GM15510 (cell line): Measurements from ENCODE around the gene ZNF701.

Experiments
- POLR2A ChIP-seq: IDR thresholded peaks from 3 replicates; pipeline ENCODE4 v1.6.1; 2011; ENCODE audit warnings: borderline replicate concordance; ENCODE audit not compliant: insufficient read length; ENCODE audit errors: extremely low read depth

ZNF701 gene

DNA sequence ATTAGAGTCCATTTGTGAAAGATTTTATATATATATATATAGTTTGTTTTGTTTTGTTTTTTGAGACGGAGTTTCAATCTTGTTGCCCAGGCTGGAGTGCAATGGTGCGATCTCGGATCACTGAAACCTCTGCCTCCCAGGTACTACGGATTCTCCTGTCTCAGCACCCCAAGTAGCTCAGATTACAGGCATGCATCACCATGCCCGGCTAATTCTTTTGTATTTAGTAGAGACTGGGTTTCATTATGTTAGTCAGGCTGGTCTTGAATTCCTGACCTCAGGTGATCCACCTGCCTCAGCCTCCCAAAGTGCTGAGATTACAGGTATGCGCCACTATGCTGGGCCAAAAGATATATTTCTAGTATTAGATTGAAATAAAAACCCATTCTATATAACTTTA is 4.0 kb upstream of the ZNF701 start:
- no peak for TF ChIP-seq POLR2A

DNA sequence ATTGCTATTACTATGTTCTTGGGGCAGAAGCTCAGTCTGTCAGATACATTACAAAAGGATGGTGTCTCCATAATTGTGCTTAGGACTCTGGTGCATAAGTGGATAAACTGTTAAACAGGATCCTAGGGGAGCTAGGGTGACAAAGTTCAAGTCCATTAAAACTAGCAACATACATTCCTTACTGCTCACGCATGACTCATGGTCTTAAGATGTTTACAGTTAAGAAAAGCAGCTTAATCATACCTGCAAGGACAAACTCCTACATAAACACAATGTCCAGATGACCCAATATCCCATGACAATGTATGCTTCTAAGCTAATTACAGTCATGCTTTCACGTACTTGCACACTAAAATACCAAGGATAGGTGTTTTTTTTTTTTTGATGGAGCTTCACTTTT is 3.5 kb upstream of the ZNF701 start:
- TF ChIP-seq POLR2A = no peak

DNA sequence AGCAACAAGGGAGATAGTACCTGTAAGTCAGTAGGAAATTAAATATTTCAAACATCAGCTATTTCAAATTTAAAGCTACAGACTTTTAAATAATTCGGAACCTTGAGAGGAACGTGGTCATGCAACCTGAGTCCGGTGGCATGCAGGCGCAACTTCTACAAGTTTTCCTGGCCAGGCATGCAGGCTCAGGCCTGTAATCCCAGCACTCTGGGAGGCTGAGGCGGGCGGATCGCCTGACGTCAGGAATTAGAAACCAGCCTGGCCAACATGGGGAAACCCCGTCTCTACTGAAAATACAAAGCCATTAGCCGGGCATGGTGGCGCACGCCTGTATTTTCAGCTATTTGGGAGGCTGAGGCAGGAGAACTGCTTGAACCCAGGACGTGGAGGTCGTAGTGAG is 2.2 kb upstream of the ZNF701 start:
- TF ChIP-seq POLR2A = no peak

DNA sequence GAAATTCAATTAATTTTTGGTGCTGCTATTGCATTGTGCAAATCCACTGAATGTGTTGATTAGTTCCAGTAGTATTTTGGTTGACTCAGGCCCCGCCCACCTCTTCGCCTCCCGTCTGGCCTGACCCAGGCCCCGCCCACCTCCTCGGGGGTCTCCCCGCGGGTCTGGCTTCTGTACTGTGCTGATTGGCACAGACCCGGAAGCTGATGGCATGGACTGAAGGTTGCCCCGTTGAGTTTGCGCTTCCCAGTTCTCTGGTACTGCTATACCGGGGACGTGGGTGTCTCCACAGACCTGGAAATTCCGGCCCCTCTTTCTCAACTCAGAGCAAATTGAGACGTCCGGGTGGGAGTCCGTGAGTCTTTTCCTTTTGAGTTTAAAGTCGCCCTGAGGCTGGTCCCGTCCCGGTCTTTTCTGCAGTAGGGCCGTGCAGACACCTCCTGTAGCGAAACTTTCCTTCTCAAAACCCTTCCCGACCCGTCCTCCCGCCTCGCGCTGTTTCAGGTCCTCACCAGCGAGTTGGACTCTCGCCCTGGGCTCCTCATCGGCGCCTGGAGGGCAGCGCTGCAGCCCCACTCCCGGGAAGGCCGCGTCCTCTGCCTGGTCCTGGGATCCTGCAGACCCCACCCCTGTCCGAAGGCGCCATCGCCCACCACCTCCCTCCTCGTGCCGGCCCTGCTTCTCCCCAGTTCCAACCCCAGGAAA is 14.8 kb downstream of the ZNF701 start:
- TF ChIP-seq POLR2A = no peak

DNA sequence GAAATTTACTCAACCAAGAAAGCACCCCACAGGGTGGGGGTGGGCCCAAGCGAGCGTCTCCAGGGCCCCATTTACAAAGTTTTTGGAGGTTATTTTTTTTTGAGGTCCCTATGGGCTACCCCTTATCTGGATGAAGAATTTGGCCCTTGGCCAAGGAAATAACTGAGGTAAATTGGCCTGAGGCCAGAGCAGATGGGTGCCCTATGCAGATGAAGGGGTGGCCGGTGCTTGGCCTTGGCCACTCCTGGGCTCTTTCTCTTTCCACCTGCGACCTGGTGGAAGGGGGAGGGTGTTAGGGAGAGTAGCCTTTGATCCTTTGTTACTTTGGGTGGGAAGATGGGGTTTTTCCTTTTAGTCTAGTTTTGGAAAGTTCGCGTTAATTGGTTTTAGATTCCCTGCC is 15.5 kb downstream of the ZNF701 start:
- no peak for TF ChIP-seq POLR2A

DNA sequence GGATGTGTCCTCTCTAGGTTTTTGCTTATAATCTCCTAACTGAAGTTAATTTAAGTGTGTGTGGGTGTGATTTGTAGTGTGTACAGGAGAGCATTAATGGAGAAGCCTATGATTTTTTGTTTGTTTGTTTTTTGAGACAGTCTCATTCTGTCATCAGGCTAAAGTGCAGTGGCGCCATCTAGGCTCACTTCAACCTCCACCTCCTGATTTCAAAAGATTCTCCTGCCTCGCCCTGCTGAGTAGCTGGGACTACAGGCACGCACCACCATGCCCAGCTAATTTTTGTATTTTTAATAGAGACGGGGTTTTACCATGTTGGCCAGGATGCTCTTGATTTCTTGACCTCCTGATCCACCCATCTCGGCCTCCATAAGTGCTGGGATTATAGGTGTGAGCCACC is 20.6 kb downstream of the ZNF701 start:
- TF ChIP-seq POLR2A = no peak

DNA sequence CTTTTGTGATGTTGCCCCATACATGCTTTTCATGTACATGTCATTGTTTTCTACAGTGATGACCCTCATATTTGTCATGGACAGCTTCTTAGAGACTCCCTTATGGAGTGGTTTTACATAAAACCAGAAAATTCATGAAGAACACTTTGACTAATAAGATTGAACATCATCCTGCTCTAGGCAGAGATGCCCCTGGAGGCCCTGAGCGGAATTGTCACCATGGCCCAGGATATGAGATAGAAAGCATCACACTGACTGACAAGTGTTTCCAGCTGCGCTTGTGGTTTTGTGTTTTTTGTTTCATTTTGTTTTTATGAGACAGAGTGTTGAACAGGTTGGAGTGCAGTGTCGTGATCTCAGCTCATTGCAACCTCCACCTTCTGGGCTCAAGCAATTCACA is 22.2 kb downstream of the ZNF701 start:
- TF ChIP-seq POLR2A = no peak

DNA sequence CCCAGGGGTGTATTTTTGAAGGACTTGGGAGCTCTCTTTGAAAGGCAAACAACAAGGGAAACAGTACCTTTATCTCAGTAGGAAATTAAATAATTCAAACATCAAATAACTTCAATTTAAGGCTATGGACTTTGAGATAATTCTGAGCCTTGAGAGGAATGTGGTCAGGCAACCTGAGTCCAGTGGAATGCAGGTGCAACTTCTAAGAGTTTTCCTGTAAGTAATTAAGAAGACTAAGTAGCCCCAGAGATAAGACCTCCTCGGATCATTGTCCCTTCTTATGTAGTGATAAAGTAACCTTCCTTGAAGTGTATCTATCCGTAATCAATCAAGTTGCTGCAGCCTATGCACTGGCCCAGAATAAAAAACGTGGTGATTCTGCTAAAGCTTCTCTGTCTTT is 29.2 kb downstream of the ZNF701 start:
- TF ChIP-seq POLR2A = no peak

DNA sequence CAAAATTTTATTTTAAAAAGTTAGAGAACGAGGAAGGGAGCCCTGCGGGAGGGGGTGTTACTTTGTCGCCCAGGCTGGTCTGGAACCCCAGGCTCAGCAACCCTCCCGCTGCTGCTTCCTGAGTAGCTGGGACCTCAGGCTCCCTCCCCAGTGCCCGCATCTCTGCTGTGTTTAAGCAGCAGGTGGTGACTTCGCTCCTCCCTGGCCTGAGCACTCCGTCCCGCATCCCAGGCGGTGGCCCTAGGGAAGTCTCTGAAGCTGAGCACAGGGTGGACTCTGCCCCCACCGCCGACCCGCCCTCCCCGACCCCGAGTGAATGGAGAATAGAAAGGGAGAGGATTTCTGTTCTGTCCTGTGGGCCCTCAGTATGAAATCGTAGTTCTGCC is 30.5 kb downstream of the ZNF701 start:
- no peak for TF ChIP-seq POLR2A

DNA sequence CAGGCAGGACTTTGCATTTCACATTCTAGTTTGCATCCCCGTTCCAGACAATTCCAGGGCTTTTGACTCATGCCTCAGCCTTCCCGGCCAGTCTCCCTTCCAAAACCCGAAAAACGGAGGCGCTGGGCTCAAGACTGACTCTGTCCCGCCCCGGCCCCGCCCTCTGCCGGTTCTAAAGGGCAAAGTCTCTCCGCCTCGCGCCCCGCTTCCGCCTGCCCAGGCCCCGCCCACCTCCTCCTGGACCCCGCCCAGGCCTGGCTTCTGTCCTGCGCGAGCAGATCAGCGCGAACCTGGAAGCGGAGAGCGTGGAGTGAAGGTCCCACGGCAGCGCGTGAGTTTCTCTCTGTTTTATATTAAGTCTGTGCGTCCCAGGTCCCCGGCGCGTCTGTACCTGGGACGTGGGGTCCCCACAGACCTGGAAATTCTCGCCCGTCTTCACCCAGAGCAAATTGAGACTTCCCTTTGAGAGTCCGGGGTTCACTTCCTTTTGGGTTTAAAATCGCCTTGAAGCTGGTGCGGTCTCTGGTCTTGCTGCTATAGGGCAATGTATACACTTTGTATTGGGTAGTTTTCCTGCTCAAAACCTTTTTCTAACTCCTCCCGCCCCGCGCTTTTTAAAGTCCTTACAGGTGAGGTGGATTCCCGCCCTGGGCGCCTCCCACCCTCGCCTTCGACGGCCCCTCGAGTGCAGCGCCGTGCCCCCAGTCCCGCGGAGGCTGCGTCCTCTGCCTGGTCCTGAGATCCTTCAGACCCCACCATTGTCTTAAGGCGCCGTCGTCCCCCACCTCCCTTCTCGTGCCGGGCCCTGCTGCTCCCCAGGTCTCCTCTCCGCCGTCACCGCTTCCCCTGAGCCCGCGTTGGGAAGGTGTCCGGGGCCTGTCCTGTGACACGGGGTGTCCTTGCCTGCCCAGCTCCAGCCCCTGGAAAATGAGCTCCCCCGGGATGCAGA is 31.2 kb downstream of the ZNF701 start:
- peak; percentile 74 for TF ChIP-seq POLR2A

DNA sequence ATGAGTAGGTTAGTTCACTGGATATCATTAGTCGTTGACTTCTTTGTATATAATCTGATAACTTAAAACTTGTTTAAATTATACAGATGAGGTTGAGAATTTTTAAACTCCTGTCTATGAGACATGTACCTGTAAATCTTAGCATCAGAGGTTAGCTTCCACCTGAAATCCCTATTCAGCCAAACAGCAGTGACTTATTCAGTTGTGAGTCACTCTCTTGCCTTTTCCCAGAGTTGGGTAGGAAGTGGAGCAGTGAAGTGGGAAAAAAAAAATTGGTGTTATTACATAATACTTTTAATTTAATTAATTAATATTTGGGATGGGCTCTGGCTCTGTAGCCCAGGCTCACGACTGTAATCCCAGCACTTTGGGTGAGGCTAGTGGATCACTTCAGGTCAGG is 32.9 kb downstream of the ZNF701 start:
- no peak for TF ChIP-seq POLR2A

DNA sequence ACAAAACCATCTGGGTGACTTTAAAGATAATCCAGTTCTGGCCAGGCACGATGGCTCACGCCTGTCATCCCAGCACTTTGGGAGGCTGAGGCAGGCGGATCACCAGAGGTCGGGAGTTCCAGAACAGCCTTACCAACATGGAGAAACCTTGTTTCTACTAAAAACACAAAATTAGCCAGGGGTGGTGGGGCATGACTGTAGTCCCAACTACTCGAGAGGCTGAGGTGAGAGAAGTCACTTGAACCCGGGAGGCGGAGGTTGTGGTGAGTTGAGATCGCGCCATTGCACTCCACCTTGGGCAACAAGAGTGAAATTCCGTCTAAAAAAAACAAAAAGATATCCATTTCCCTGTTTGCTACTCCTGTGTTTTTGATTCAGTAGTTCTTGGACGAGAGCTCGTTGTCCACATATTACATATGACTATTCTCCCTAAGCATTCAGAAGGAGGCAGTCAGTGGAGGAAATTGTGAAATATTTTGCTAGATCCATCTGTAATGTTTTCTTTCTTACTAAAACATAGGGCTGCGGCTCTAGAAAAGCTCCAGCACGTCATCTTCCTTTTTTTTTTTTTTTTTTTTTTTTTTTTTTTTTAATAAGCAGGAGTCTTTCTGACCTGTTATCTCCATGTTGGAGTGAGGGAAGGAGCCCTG is 33.6 kb downstream of the ZNF701 start:
- no peak for TF ChIP-seq POLR2A

DNA sequence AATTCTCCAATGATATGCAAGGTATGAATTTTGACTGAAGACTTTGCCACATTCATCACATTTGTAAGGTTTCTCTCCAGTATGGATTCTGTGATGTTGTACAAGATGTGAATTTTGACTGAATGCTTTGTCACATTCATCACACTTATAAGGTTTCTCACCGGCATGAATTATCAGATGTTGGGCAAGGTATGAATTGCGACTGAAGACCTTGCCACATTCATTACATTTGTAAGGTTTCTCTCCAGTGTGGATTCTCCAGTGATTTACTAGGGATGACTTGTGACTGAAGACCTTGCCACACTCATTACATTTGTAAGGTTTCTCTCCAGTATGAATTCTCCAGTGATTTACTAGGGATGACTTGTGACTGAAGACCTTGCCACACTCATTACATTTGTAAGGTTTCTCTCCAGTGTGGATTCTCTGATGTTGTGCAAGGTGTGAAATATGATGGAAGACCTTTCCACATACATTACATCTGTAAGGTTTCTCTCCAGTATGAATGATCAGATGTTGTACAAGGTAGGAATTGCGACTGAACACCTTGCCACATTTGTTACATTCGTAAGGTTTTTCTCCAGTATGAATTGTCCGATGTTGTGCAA is 43.3 kb downstream of the ZNF701 start:
- no peak for TF ChIP-seq POLR2A

DNA sequence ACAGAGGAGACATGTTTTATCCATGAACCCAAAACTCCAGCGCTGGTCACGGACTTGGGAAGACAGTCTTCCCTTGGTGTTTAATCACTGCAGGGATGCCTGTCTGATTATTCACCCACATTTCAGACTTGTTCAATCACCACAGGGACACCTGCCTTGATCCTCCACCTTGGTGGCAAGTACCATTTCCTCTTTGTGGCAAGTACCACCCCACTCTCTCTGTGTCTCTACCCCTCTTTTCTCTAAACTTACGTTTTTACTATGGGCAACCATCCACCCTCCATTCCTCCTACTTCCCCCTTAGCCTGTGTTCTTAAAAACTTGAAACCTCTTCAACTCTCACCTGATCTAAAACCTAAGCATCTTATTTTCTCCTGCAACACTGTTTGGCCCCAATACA is 51.3 kb downstream of the ZNF701 start:
- no peak for TF ChIP-seq POLR2A

DNA sequence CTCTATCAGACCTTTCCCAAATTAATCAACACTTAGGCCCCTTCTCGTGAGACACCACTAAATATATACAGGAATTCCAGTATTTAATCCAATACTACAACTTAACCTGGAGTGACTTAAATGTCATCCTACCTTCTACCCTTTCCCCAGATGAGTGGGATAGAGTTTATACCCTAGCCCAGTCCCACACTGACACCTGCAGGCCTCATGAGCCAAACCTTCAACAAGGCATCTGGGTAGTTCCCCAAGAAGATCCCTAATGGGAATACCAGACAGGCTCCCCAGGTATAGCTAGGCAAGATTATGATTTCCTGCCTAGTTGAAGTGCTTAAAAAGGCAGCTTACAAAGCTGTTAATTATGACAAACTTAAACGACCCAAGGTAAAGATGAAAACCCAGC is 52.2 kb downstream of the ZNF701 start:
- TF ChIP-seq POLR2A = no peak

DNA sequence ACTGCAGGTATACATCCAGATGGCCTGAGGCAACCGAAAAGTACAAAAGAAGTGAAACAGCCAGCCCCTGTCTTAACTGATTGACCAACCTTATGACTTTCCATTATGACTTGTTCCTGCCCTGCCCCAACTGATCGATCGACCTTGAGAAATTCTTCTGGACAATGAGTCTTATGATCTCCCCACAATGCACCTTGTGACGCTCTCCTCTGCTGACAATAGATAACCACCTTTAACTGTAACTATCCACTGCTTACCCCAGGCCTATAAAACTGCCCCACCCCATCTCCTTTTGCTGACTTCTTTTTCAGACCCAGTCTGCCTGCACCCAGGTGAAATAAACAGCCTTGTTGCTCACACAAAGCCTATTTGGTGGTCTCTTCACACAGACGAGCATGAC is 56.8 kb downstream of the ZNF701 start:
- no peak for TF ChIP-seq POLR2A
